ENCODE data around the gene CBLL2. TPM values are rescaled to one million over a fixed set of nuclear protein-coding genes. Genes with fewer than 3 reads are reported as not detected.

Gene CBLL2
- total RNA-seq, 1 experiment from 2014 or later: not detected

Other genes starting within 250 kb of the CBLL2 start
- 0.10 and 0.18 TPM in 2 replicates for gene PHEX, start 240.6 kb upstream of the CBLL2 start, total RNA-seq (2014; rRNA removed; shearing (Covaris generic))

Data from HT-29 (cell line).